GM12891 (cell line): ENCODE results near the gene PADI1.

Source experiments
- PAX5 ChIP-seq: IDR thresholded peaks from 2 replicates; pipeline ENCODE4 v1.6.1; 2011; ENCODE audit warnings: low read length, moderate library complexity, mild to moderate bottlenecking; ENCODE audit not compliant: insufficient read depth, severe bottlenecking
- POLR2A ChIP-seq: IDR thresholded peaks from 2 replicates; pipeline ENCODE4 v1.6.1; 2011; ENCODE audit warnings: low read depth, low read length, control low read depth
- POLR2AphosphoS5 ChIP-seq: IDR thresholded peaks from 2 replicates; pipeline ENCODE4 v1.6.1; 2011; ENCODE audit warnings: low read depth, low read length, control low read depth
- POU2F2 ChIP-seq: IDR thresholded peaks from 2 replicates; pipeline ENCODE4 v1.6.1; 2011; ENCODE audit warnings: low read depth, mild to moderate bottlenecking, control low read depth, low read length, moderate library complexity
- TAF1 ChIP-seq: IDR thresholded peaks from 2 replicates; pipeline ENCODE4 v1.6.1; 2011; ENCODE audit warnings: low read depth, low read length, control low read depth

GRCh38 chr1:17217607-17218006, 12.7 kb downstream of the PADI1 start:
- TF ChIP-seq POLR2AphosphoS5, result no peak
- TF ChIP-seq POLR2A, result no peak
- no peak for TF ChIP-seq TAF1
- no peak for TF ChIP-seq POU2F2
- no peak for TF ChIP-seq PAX5
